ENCODE data around the gene GRPEL2.
"Not testable (repeated sequence)": the region's sequence is repeated elsewhere in the genome, so short reads cannot be mapped to it uniquely, and the experiment has no call there.

Gene GRPEL2

DNA sequence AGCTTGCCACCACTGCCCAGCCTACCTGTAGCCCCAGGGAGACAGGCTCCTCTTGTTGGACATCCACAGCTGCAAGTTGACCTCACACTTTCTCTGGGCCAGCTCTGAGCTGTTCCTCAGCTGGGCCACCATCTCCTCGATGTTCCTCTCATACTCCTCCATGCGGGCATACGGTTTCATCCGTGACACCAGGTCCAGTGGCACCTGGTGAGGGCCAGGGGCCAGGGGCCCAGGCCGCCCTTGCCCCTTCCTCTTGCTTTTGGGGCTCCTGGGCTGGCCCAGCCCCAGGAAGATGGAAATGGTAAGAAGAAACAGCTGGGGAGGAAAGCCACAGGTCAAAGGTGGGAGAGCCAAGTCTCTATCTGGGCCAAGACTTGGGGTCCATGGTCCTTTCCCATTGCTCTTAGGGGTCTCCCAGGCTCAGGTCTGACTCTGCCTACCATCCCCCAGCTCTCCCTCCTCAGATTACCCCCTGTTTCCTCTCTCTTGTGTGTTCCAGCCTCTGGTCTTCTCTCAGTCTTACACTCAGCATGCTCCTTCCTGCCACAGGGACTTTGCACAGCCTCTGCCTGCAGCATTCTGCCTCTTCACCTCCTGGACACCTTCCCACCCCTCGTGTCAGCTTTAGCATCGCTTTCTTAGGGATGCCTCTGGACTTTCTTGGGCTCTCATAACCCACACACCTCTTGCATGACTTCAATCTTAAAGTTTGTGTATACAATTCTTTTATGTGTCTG is 31.6 kb downstream of the GRPEL2 start:
- no peak for DNase-seq (ENCODE audit: low read depth, low spot score)

DNA sequence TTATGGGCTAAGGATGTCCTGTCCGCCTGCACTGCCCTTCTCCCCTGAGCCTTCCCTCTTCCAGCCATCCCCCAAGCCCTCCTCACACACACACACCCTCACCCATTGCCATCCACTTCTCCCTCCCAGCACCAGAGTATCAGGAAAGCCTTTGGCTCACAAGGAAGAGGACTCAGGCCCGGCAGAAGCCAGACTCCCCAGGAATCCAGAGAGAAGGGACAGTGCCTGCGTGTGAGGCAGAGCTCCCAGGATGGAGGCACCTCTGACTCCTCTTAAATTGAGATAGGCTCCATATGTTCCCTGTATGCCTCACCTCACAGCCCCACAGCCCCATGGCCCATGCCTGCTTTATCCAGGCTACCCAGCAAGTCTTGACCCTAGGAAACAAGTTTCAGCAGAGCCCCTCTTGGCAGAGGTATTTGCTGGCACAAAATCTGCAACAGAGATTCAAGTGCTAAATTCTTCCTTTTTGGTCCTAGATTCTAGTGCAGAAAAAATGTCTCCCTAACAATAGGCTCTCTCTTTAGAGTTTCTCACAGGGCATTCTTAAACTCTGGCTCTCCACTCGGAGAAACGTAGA is 33.0 kb downstream of the GRPEL2 start:
- no peak for DNase-seq (ENCODE audit: low read depth, low spot score)

DNA sequence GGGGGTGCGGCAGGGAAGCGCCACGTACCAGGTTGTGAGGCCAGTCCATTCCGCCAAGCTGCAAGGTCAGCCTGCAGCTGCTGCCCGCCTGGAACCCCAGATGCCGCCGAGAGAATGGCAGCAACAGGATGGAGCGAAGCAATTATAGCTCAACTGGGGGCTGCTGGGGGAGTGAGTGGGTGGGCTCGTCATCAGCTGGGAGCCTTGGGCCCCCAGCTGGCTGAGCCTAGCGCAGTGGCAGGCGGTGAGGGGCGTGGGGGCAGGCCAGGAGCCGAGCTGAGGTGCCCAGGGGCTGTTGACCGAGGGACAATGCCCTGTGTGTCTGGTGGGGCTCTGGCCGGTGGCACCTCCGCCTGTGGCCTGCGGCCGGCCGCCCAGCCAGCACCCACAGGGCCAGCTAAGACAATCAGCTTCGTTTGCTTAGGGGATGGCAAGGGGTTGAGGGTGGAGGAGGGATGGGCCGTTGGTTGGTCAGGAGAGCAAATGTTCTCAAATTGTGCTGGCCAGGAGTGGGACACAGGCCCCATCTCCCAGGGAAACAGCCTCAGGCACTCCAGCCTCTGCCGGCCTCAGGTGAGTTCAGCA is 34.0 kb downstream of the GRPEL2 start, which contains the start of gene IL17B:
Gene IL17B, minus strand, starts transcription at position 116 of the 585 bp plus-strand sequence. Its CDS starts 67 bp downstream, at position 49.
- DNase-seq (ENCODE audit: low read depth, low spot score): no peak

DNA sequence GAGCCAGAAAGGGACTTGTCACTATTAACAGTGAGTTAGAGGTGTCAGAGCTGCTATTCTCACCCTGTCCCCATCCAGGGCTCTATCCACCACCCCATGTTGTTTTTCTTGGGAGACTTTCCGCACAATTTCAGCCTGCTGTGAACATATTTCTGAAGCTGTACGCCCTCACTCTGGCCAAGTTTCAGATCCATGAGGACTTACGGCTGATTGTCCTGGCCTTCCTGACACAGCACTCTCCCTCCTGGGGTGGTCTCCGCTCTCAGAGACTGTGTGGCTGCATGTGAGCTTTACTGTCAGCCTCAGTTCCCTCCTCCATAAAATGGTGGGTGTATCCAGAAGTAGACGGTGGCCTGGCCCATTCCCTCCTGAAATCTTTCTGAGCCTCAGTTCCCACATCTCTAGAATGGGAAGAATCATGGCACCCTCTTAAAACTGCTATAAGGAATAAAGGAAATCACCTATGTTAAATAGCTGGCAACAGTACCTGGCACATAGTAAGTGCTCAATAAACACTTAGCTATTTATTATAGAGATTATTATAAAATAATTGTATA is 34.6 kb downstream of the GRPEL2 start:
- no peak for DNase-seq (ENCODE audit: low read depth, low spot score)

DNA sequence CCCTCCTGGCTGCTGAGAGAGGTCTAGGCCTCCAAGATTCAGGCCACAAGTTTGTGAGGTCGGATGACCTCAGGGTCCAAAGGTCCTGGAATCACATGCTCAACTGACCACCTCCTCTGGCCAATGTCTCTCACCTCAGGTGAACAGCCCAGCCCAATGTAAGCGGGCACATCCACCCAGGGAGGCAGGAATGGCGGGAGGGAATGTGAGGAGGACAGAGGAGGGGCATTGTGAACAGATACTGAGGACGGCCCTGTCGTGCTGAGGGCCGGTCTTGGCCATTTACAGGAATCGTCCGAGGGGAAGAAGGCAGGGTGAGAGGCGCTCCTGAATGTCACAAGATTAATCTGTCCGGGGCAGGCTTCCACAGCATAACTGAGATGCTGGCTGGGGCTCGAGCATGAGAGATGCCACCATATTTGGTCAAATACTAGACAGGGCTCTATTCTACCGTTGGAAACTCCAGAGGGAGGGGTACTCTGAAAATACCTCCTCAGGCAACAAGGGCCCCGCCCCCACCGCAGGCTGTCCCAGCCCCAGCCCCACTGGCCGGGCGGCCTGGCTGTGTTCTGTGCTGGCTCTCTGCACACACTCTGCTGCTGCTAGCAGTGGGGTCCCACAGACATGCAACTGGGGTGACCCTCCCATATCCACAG is 35.3 kb downstream of the GRPEL2 start:
- DNase-seq (ENCODE audit: low read depth, low spot score): peak; percentile 57

DNA sequence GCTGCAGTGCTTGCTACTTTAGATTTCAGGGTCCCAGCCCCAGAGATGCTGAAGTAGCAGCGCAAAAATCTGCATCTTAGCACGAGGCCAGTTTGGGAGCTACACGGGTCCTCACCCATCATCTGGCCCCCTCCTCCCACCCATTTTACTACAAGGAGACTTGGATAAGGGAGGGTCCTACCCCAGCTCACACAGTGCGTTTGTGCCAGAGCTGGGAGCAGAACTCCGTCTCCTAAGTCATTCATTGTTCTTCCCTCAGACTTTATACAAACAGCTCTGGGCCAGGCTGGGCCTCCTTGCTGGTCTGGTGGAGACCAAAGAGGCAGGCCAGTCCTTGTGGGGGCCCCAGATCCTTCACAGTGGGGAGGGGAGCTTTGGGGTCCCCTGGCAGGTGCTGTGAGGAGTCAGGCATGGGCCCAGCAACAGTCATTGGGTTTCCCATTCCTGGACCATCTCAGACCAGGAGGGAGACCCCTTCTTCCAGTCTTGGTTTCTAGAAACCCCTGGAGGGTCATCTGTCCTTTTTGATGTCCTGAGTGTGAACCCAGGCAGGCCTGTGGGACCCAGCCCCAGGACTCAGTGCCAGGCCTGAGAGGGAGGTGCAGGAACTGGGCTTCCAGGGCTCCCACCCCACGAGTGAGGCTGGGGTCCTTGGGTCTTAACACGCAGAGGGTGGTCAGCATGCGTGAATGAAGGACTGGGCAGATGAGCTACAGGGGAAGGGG is 36.1 kb downstream of the GRPEL2 start:
- DNase-seq (ENCODE audit: low read depth, low spot score): no peak

DNA sequence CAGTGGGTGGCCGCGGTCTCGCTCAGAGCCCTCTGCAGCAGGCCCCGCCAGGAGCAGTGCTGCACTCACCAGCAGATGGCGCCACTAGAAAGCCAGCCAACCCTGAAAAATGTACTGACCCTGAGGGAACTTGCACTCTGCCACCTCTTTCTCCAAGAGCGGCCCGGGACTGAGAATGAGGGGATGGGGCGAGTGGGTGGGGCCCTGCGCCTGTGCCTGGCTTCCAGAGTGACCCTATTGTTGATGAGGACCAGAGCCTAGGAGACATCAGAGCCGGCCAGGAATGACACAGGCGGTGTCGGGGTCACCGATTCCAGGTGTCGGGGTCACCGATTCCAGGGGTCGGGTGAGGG is 36.7 kb downstream of the GRPEL2 start:
- peak; percentile 95 for DNase-seq (ENCODE audit: low read depth, low spot score)

DNA sequence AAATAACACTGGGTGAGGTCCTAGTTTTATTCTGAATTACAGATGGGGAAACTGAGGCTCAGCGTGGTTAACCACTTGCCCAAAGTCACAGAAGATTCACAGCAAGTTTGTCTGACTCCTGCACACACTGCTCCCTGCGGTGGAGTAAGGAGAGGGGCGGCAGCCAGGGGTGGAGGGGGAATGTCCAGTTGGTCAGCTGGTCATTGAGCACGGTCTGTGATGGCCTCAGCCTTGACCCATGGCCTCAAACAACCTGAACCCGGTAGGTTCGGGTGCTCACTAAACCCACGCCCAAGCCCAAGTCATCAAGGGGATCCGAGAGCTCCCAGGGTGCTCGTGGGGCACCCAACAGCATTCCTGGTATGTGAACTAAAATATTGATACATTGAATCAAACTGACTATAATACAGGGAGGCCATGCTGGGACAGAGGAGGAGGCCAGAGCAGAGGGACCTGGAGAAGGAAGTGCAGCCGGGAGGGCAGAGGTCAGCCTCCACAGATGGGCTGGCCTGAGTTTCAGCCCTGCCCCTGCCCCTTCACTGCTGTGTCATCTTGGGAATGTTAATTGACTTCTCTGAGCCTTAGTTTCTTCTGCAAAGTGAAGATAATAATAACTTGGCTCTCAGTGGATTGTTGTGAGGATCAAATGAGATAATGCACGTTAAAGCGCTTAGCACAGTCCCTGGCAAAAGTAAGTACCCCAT is 37.4 kb downstream of the GRPEL2 start:
- DNase-seq (ENCODE audit: low read depth, low spot score): no peak

DNA sequence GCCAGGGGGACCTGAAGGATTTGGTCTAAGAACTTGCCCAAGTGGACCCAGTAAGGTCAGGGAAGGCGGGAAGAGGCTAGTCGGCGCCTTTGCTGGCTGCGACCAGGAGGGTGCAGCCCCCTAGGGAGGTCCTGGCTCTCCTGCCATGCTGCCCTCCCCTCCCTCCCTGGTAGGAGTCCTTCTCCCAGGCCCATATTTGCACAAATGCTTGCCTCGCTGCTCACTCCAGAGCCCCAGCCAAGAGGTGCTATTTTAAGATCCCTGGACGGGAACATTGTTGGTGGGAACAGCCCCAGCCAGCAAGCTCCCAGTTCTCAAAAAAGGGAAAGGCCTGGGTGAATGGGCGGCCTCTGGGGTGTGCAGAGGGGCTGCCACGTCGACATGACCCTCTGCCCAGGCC is 38.1 kb downstream of the GRPEL2 start:
- DNase-seq (ENCODE audit: low read depth, low spot score): no peak

DNA sequence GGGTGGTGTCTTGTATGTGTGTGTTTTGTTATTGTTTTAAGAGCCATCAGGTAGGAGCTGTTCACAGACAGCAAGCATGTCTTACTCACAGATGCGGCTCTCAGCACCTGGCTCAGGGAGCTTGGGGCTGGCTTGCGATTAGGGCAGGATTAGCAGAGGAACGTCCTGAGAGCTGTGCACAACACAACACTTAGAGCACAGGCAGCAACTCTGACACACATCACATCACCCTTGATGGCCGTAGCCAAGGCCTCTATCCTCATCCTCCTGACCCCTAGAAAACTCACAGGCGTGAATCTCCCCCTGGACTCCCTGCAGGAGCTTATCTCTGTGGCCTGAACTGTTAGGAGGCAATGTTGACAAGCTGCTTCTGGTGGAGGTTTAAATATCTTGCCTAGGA is 40.9 kb downstream of the GRPEL2 start:
- DNase-seq (ENCODE audit: low read depth, low spot score): peak; percentile 59

DNA sequence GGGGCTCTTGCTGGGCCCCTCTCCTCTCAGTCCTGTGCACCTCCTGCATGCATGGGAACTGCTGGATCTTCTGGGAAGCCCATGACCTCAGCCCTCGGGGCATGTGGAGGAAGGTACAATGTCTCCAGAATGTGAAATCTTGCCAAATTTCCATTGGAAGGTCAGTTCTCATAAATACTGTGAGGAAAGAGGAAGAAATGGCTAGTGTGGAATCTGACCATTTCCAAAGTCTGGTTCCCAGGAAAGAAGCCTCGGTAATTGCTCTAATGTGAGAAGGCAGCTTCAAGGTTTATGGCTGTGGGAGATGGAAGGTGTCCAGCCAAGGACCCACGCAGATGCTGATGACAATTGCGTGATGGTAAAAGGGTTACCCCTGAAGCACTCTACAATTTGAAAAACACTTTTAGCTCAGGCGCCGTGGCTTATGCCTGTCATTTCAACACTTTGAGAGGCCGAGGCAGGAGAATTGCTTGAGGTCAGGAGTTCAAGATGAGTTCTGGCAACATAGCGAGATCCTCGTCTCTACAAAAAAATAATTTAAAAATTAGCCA is 41.9 kb downstream of the GRPEL2 start:
- no peak for DNase-seq (ENCODE audit: low read depth, low spot score)

DNA sequence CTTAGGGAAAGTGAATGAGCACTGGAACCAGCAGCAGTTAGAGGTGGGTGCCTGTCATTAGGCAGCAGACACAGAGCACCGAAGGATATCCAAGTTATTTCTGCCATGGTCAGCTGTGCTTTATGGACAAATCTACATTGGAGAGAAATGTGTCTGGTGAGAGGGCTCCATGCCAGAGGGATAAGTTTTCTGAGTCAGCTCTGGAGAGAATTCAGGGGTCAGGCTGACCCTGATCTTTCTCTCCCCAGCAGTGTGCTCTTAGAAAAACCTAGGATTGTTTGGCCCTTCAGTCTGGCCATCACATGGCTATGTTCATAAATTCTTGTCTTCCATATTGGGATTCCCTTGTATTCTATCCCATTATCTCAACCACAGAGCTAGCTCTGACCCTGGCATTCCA is 42.7 kb downstream of the GRPEL2 start:
- DNase-seq (ENCODE audit: low read depth, low spot score): no peak

DNA sequence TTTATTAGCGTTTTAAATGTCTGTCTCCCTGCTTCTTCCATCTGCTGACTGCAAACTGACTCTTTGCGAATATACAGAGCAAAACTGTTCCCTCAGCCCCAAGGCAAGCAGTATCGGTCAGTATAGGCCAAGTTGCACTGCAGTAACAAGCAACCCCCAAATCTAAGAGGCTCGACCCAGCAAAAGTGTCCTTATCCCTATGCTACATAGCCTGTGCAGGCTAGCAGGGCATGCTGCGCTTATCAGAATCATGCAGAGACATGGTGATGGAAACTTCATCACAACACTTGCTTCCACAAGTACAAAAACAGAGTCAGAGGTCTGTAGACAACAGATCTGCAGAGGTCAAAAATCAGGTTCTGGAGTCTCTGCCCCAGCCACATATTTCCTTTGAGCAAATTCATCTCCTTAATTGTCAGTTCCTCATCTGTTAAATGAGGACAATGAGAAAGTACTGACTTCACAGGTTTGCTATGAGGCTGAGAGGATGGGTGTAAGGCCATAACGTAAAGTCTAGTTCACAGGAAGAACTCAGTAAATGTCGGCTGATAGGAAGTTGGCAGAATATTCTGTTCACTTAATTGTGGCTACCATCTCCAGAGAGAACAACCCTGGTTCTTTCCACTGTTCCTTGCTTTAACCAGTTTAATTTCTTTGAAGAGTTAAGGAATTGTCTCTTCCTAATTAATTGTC is 43.3 kb downstream of the GRPEL2 start:
- no peak for DNase-seq (ENCODE audit: low read depth, low spot score)

DNA sequence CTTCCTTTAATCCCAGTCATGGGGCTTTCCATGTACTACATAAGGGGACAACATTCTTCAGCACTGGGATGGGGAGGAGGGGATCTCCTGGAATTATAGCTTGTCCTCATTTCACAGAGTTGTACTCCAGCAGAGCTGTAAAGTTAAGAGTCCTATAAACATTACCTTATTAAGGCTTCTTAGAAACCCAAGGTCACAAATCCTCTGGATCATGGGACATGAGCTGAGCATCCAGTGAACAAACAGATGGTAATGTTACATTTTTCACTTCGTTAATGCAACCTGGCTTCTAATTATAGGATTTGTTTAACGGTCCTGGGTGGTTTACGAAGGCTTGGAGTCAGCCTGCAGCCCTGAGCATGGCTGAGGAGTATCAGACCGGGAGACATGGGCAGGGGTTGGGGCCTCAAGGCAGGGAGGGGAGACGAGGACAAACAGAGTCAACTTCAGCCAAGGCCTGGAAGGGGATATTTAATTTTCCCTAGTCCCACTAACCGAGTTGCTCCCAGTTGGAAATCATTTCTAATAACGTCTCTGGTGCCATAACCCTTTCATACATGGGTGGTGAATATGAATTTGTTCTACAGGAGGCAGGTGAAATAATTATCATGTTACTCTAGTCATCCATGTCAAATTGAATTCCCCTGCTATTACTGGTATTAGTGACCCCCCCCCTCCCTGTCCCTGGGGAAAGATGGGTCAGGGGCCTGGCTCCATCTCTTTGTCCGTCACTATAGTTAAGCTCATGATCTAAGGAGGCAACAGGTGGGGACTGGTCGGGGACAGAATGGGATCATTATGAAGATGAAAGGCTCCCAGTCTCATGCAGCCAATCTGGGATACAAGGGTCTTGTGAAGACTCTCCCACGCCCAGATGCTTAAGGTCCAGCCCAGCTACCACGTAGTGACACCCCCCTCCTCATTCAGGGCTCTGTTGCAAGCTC is 44.5 kb downstream of the GRPEL2 start:
- DNase-seq (ENCODE audit: low read depth, low spot score): no peak

DNA sequence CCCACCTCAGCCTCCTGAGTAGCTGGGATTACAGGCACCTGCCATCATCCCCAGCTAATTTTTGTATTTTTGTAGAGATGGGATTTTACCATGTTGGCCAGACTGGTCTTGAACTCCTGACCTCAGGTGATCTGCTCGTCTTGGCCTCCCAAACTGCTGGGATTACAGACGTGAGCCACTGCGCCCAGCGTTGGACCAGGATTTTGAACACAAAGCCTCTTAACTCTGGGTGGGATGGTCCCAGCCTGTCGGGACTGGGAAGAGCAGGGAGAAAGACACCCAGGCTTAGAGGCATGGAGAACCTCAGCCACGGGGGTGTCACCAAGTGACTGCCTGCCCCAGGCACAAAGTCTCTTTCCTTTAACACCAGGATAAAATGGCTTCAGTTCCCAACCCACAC is 45.8 kb downstream of the GRPEL2 start:
- not testable (repeated sequence) for DNase-seq (ENCODE audit: low read depth, low spot score)

DNA sequence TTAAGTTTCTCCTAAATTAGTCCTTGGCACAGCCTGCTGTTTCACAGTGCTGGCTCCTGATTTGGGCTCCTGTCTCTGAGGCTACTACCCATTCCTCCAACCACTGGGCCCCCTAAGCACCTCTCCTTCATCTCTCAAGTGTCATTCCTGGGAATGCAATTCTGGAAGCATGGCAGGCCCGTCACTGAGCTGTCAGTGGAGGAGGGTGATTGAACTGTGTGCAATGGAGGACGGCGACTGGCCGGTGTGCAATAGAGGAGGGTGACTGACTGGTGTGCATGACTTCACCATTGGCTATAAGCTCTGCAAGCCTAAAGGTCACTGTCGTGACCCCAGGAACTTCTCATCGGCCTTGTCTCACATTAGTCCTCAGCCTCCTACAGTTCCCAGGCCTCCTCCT is 46.2 kb downstream of the GRPEL2 start:
- no peak for DNase-seq (ENCODE audit: low read depth, low spot score)

DNA sequence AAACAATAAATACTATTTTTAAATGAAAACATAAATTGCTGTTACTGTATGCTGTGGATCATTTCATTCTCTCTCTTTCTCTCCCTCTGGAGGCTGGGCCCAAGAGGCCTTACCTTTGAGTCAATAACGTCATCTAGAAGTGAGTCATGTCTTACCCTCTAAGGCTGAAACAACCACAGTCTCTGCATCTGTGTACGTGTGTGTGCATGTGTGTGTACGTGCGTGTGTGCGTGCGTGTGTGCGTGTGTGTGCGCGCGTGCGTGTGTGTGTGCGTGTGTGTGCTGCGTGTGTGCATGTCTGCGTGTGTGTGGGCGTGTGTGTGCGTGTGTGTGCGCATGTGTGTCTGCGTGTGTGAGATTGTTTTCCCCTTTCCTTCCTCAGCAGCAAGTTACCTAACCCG is 47.4 kb downstream of the GRPEL2 start:
- DNase-seq (ENCODE audit: low read depth, low spot score): no peak

DNA sequence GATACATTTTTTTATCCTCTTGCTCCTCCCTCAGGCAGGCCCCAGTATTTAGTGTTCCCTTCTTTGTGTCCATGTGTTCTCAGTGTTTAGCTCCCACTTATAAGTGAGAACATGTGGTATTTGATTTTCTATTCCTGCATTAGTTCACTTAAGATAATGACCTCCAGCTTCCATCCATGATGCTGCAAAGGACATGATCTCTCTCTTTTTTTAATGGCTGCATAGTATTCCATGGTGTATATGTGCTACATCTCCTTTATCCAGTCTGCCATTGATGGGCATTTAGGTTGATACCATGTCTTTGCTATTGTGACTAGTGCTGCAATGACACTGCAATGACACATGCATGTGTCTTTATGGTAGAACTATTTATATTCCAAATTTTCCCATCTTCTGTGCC is 49.7 kb downstream of the GRPEL2 start:
- DNase-seq (ENCODE audit: low read depth, low spot score): not testable (repeated sequence)

DNA sequence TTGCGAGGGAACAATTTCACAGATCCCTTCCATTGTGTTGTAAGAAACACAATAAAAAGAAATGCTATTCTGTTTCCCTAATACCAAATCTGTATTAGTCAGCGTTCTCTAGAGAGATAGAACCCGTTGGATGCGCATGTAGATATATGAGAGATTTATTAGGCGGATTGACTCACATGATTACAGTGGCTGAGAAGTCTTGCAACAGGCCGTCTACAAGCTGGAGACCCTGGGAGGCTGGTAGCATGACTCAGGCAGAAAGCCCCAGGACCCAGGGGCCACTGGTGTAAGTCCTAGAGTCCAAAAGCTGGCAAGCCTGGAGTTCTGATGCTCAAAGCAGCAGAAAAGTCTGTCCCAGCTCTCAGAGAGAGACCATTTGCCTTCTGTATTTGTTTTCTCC is 52.2 kb downstream of the GRPEL2 start:
- DNase-seq (ENCODE audit: low read depth, low spot score): no peak

All from ELF-1 (cell line).